B cell (primary cell): ENCODE results near the gene MAP4K5. TPM values are rescaled to one million over a fixed set of nuclear protein-coding genes. Genes with fewer than 3 reads are reported as not detected.

Source experiments
- ATAC-seq: fragments of 200-7000 bp; cut with Tn5 transposase; one replicate; pipeline ENCODE4 v1.10.0; 2021; ENCODE audit warnings: low read depth, mild to moderate bottlenecking, moderate number of reproducible peaks, moderate library complexity
- CTCF ChIA-PET: fragments of 350-600 bp; sonication (Branson Sonifier 250); formaldehyde crosslinking; loops from one replicate; lab custom pipeline; 2021; ENCODE audit warnings: antibody characterized with exemption, inconsistent platforms; lab: Charles Lee
- POLR2A ChIA-PET: fragments of 350-600 bp; sonication (Branson Sonifier 250); formaldehyde crosslinking; loops from one replicate; lab custom pipeline; 2021; ENCODE audit warnings: antibody characterized with exemption; lab: Charles Lee
- DNase-seq: peaks from one replicate; pipeline ENCODE4 v3.0.0; 2013
- H2AFZ ChIP-seq: 2 replicates; pipeline ENCODE4 v1.6.1; 2012; ENCODE audit warnings: mild to moderate bottlenecking, low read depth, low read length; ENCODE audit not compliant: insufficient read depth, poor library complexity, severe bottlenecking
- H3K27ac ChIP-seq, 2 donors: 1 replicate in 1 of 2; 2 replicates in 1 of 2; pipeline ENCODE4 v1.5.1; 2012 to 2013; ENCODE audit warnings: low read length in 2 of 2, mild to moderate bottlenecking in 2 of 2, moderate library complexity in 1 of 2
- H3K27me3 ChIP-seq, 4 experiments: fragments of 200-600 bp in 1 of 4; sonication (generic) in 1 of 4; replicated peaks in 1 of 4; 1 replicate in 2 of 4; 2 replicates in 2 of 4; pipeline versions ENCODE4 v1.6.1 to v1.7.0; 2013 to 2016; ENCODE audit warnings: low read length in 3 of 4, mild to moderate bottlenecking in 2 of 4, mixed read lengths in 1 of 4, moderate library complexity in 1 of 4; ENCODE audit not compliant: insufficient read depth in 4 of 4, control insufficient read depth in 3 of 4; ENCODE audit errors: control extremely low read depth in 1 of 4
- H3K36me3 ChIP-seq, 2 experiments: replicated peaks in 1 of 2; 1 replicate in 1 of 2; 2 replicates in 1 of 2; pipeline versions ENCODE4 v1.6.1 to v1.7.1; 2013; ENCODE audit warnings: low read length in 1 of 2; ENCODE audit not compliant: insufficient read depth in 2 of 2, control insufficient read depth in 1 of 2; ENCODE audit errors: control extremely low read depth in 1 of 2, extremely low read depth in 1 of 2
- H3K4me1 ChIP-seq, 2 donors: fragments of 200-600 bp in 1 of 2; sonication (generic) in 1 of 2; 1 replicate in 1 of 2; 2 replicates in 1 of 2; pipeline versions ENCODE4 v1.5.1 to v1.6.1; 2013 to 2017; ENCODE audit warnings: low read length in 2 of 2; ENCODE audit not compliant: control insufficient read depth in 2 of 2, insufficient read depth in 2 of 2
- H3K4me2 ChIP-seq: replicated peaks from 2 replicates; pipeline ENCODE3; 2012; ENCODE audit warnings: mild to moderate bottlenecking, low read depth, low read length; ENCODE audit not compliant: poor library complexity, severe bottlenecking
- H3K4me3 ChIP-seq, 5 experiments: fragments of 200-600 bp in 1 of 5; sonication (generic) in 1 of 5; 1 replicate in 3 of 5; 2 replicates in 2 of 5; pipeline versions ENCODE4 v1.5.1 to v1.7.0; 2011 to 2016; ENCODE audit warnings: low read length in 4 of 5, mild to moderate bottlenecking in 4 of 5, low read depth in 2 of 5, control low read depth in 1 of 5, moderate library complexity in 1 of 5; ENCODE audit not compliant: insufficient read depth in 1 of 5; ENCODE audit errors: control extremely low read depth in 1 of 5, extremely low read depth in 1 of 5
- H3K79me2 ChIP-seq: fragments of 200-600 bp; sonication (generic); one replicate; pipeline ENCODE4 v1.6.0; 2016; ENCODE audit warnings: low read length; ENCODE audit not compliant: control insufficient read depth, insufficient read depth
- H3K9ac ChIP-seq: fragments of 200-600 bp; sonication (generic); 2 replicates; pipeline ENCODE4 v1.6.1; 2017; ENCODE audit warnings: mild to moderate bottlenecking, low read length, moderate library complexity
- H3K9me3 ChIP-seq, 3 donors: one replicate each; pipeline versions ENCODE4 v1.6.1 to v1.7.1; 2013; ENCODE audit warnings: low read length in 2 of 3; ENCODE audit not compliant: control insufficient read depth in 2 of 3, insufficient read depth in 1 of 3; ENCODE audit errors: control extremely low read depth in 1 of 3
- H4K20me1 ChIP-seq: 2 replicates; pipeline ENCODE4 v1.6.0; 2012; ENCODE audit warnings: mild to moderate bottlenecking, low read length; ENCODE audit not compliant: insufficient read depth, control insufficient read depth, poor library complexity, severe bottlenecking
- H3K27ac Mint-ChIP-seq: one replicate; pipeline ENCODE4 v1.8.0; 2021; ENCODE audit warnings: mixed read lengths
- H3K27me3 Mint-ChIP-seq: one replicate; pipeline ENCODE4 v1.8.0; 2021; ENCODE audit warnings: mixed read lengths
- H3K4me1 Mint-ChIP-seq: one replicate; pipeline ENCODE4 v1.8.0; 2021; ENCODE audit warnings: mixed read lengths
- H3K4me3 Mint-ChIP-seq: one replicate; pipeline ENCODE4 v1.8.0; 2021; ENCODE audit warnings: mixed read lengths
- H3K9me3 Mint-ChIP-seq: one replicate; pipeline ENCODE4 v1.8.0; 2022; ENCODE audit warnings: mixed read lengths; ENCODE audit not compliant: insufficient read depth
- CTCF ChIP-seq: fragments of 200-600 bp; IDR thresholded peaks from one replicate; pipeline ENCODE4 v1.8.0; 2022; ENCODE audit warnings: antibody characterized with exemption, mild to moderate bottlenecking
- EZH2 ChIP-seq: IDR thresholded peaks from 2 replicates; pipeline ENCODE4 v1.6.1; 2012; ENCODE audit warnings: borderline replicate concordance, low read depth, mild to moderate bottlenecking, moderate library complexity, low read length; ENCODE audit not compliant: insufficient read depth, poor library complexity, severe bottlenecking
- WGBS: methylation state at CpG from one replicate; pipeline ENCODE4 v1.1.5; 2013; ENCODE audit warnings: missing lambda C conversion rate; ENCODE audit not compliant: insufficient coverage; 5-methylcytosine and 5-hydroxymethylcytosine counted together
- intact Hi-C: fragments of 100-400 bp; cut with micrococcal nuclease; formaldehyde crosslinking; loops from one replicate; pipeline ENCODE4 v1.10.0; 2022
- polyA plus RNA-seq: library from polyadenylated mRNA; depleted of rRNA; stranded (reverse); fragments of >200 nt; gene quantifications from 2 replicates; pipeline ENCODE4 v1.2.3, GENCODE V29; 2012
- total RNA-seq, 2 donors: library from RNA; stranded (reverse); fragments of 120-200 nt in 1 of 2; gene quantifications; 1 replicate in 1 of 2; 2 replicates in 1 of 2; pipeline versions ENCODE4 v1.2.3 to v1.2.4, GENCODE V29; 2013 to 2022

The MAP4K5 gene
- total and polyA plus RNA-seq, 2 donors (not counting 1 experiment from before 2014, with no cell fraction given): 14.1 to 60.0 TPM

DNA sequence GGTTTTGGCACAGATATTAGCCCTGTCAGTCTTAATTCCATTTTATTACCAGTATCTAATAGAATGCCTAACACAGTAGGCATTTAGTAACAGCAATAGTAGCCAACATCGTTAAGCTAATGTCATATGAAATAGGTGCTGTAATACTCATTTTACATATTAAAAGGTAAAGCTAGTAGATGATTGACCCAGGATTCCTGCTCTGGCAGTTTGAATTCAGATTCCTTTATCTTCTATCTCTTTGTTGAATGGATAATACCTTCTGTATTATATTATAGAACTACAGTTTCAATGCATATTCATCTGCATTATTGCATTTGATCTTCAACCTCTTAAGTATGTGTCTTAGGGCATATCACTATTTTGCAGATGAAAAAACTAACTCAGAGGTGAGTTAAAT, 30.5 kb upstream of the MAP4K5 start:
- Histone ChIP-seq H4K20me1 (no peaks in the 10 kb centered on the region), H3K27ac (no peak overlapping the region), H3K79me2 (no peaks in the 10 kb centered on the region), H3K9me3 (peaks cover 0 to 2% (median 0%) of the 10 kb centered on the region in 3 donors), H3K4me3 (no peak overlapping the region), H3K4me2 (no peak overlapping the region), H3K4me1 (peaks cover 18 to 20% of the 10 kb centered on the region in 2 donors), H3K36me3 (no peaks in the 10 kb centered on the region), H3K9ac (no peak overlapping the region), H3K27me3 (peaks cover 0 to 20% (median 14%) of the 10 kb centered on the region in 4 experiments), H2AFZ (no peak overlapping the region)
- no peaks in the 10 kb centered on the region for H3K9me3 Mint-ChIP-seq
- intact Hi-C loops: no loop called here
- no peak overlapping the region for H3K4me3 Mint-ChIP-seq
- H3K4me1 Mint-ChIP-seq: peaks cover 19% of the 10 kb centered on the region
- TF ChIP-seq CTCF: no peak
- no peak for TF ChIP-seq EZH2
- ChIA-PET CTCF (no interaction called here), POLR2A (no interaction called here)
- no peak overlapping the region for H3K27ac Mint-ChIP-seq
- ATAC-seq (no peak), DNase-seq (no peak)
- no CpG with 5 or more reads among the region's 1 CpG for WGBS
- H3K27me3 Mint-ChIP-seq: peaks cover 21% of the 10 kb centered on the region

- Histone ChIP-seq H3K79me2 (no peaks in the 10 kb centered on the region), H3K9ac (peak overlapping the region; percentile 74), H4K20me1 (no peaks in the 10 kb centered on the region), H3K36me3 (no peaks in the 10 kb centered on the region), H3K4me2 (peak overlapping the region; percentile 90), H3K27me3 (peaks cover 0 to 23% (median 21%) of the 10 kb centered on the region in 4 experiments), H2AFZ (peak overlapping the region; percentile 67), H3K9me3 (no peaks in the 10 kb centered on the region), H3K4me1 (peaks cover 18 to 20% of the 10 kb centered on the region in 2 donors), H3K27ac (no peak overlapping the region), H3K4me3 (peak overlapping the region; percentile 19 to 75 (median 56))
- ATAC-seq (peak; percentile 34), DNase-seq (peak; percentile 37)
- peak overlapping the region; percentile 82 for H3K4me3 Mint-ChIP-seq
- ChIA-PET POLR2A (no interaction called here), CTCF (no interaction called here)
- H3K27me3 Mint-ChIP-seq: peaks cover 30% of the 10 kb centered on the region
- intact Hi-C loops: loop anchor here (2.0 kb wide), 1 partner anchor 28 kb away; the partner anchor contains the start of gene MAP4K5
- no peak for TF ChIP-seq EZH2
- no peak for TF ChIP-seq CTCF
- whole genome bisulfite sequencing: 0% methylated on average over 17 of the region's 21 CpGs
- no peaks in the 10 kb centered on the region for H3K9me3 Mint-ChIP-seq
- H3K4me1 Mint-ChIP-seq: peaks cover 19% of the 10 kb centered on the region
- H3K27ac Mint-ChIP-seq: no peak overlapping the region
Measured at GRCh38 chr14:50560931-50561285, 28.5 kb upstream of the MAP4K5 start.
